ENCODE data around the gene TGFBR3.

GRCh38 chr1:91761295-91761721, 124.6 kb downstream of the TGFBR3 start:
- TF ChIP-seq CTCF (IDR thresholded peaks at IDR 0.05 in 8 of 11, conservative IDR thresholded peaks at IDR 0.05 in 3 of 11) (no peak), POLR2A (IDR thresholded peaks at IDR 0.05) (no peak)
